Panc1 (cell line): ENCODE measurements around the gene RPRD1A. TPM values are rescaled to one million over a fixed set of nuclear protein-coding genes. Genes with fewer than 3 reads are reported as not detected.

Experiments
- ATAC-seq: fragments of 200-7000 bp; cut with Tn5 transposase; 2 replicates; pipeline ENCODE4 v1.9.1; 2020; ENCODE audit warnings: mild to moderate bottlenecking, moderate library complexity
- BruUV-seq: library from RNA; stranded (reverse); fragments of 400-500 nt; replicated peaks from 2 replicates; lab custom pipeline; 2021; lab: Mats Ljungman, UMichigan
- CTCF ChIA-PET: fragments of 300-600 bp; sonication (Branson Sonifier 250); formaldehyde crosslinking; loops from one replicate; lab custom pipeline; 2022; ENCODE audit warnings: antibody characterized with exemption; lab: Charles Lee
- POLR2A ChIA-PET: fragments of 300-600 bp; sonication (Branson Sonifier 250); formaldehyde crosslinking; loops from one replicate; lab custom pipeline; 2022; ENCODE audit warnings: antibody characterized with exemption; lab: Charles Lee
- DNase-seq: peaks from one replicate; pipeline ENCODE4 v3.0.0-alpha.2; 2010; ENCODE audit warnings: low read depth, low spot score
- H3K27ac ChIP-seq: 2 replicates; pipeline ENCODE4 v1.5.1; 2011; ENCODE audit warnings: mild to moderate bottlenecking, low read length, inconsistent platforms
- H3K27me3 ChIP-seq: fragments of 200-500 bp; sonication (Bioruptor generic); 2 replicates; pipeline ENCODE4 v1.6.0; 2014; ENCODE audit warnings: low read length, inconsistent platforms; ENCODE audit not compliant: control insufficient read depth, insufficient read depth
- H3K36me3 ChIP-seq: fragments of 200-500 bp; sonication (Bioruptor generic); 2 replicates; pipeline ENCODE4 v1.5.1; 2014; ENCODE audit warnings: inconsistent platforms, mild to moderate bottlenecking, low read length, moderate library complexity; ENCODE audit not compliant: control insufficient read depth, insufficient read depth
- H3K4me1 ChIP-seq: 2 replicates; pipeline ENCODE4 v1.5.1; 2011; ENCODE audit warnings: inconsistent platforms, mild to moderate bottlenecking, low read length, moderate library complexity; ENCODE audit not compliant: control insufficient read depth, insufficient read depth
- H3K4me3 ChIP-seq, 2 experiments: 2 replicates each; pipeline ENCODE4 v1.5.1; 2011 to 2012; ENCODE audit warnings: low read depth in 2 of 2, low read length in 2 of 2, mild to moderate bottlenecking in 2 of 2, inconsistent platforms in 1 of 2, moderate library complexity in 1 of 2
- H3K9me3 ChIP-seq: fragments of 200-500 bp; sonication (Bioruptor generic); 2 replicates; pipeline ENCODE4 v1.5.1; 2014; ENCODE audit warnings: low read depth, mild to moderate bottlenecking, inconsistent platforms, low read length, moderate library complexity; ENCODE audit not compliant: control insufficient read depth, insufficient read depth
- CTCF ChIP-seq: fragments of 450-650 bp; IDR thresholded peaks from 2 replicates; pipeline ENCODE4 v1.5.1; 2017; ENCODE audit warnings: mild to moderate bottlenecking
- POLR2AphosphoS5 ChIP-seq: IDR thresholded peaks from 2 replicates; pipeline ENCODE4 v1.6.1; 2012; ENCODE audit warnings: mild to moderate bottlenecking, low read depth, low read length, moderate library complexity
- REST ChIP-seq, 2 experiments: IDR thresholded peaks; 2 replicates each; pipeline ENCODE4 v1.6.1; 2011 to 2012; ENCODE audit warnings: low read depth in 2 of 2, control low read depth in 1 of 2, low read length in 1 of 2, mild to moderate bottlenecking in 1 of 2, moderate library complexity in 1 of 2; ENCODE audit not compliant: insufficient read depth in 1 of 2
- SIN3A ChIP-seq: IDR thresholded peaks from 2 replicates; pipeline ENCODE4 v1.6.1; 2012; ENCODE audit warnings: low read depth, mild to moderate bottlenecking, low read length, moderate library complexity, borderline replicate concordance; ENCODE audit not compliant: insufficient read depth
- TCF7L2 ChIP-seq: IDR thresholded peaks from 2 replicates; pipeline ENCODE4 v1.6.1; 2011; ENCODE audit warnings: mild to moderate bottlenecking, low read depth, low read length, inconsistent platforms
- in situ Hi-C: cut with HindIII; loops from 2 replicates; pipeline ENCODE4 v1.10.0; 2016; ENCODE audit warnings: low sequenced_read_pairs, low pct_unique_long_range_greater_than_20kb
- intact Hi-C: fragments of 100-400 bp; cut with micrococcal nuclease; formaldehyde crosslinking; loops from one replicate; pipeline ENCODE4 v1.10.0; 2022; ENCODE audit not compliant: unreplicated experiment
- total RNA-seq: library from RNA; stranded (reverse); gene quantifications from one replicate; pipeline ENCODE4 v1.2.1, GENCODE V29; 2021; ENCODE audit not compliant: unreplicated experiment

The RPRD1A gene
- total RNA-seq, 1 experiment from 2014 or later, result 44.0 TPM

- H3K36me3 ChIP-seq, result no peaks in the 10 kb centered on the region
- no peaks in the 10 kb centered on the region for H3K9me3 ChIP-seq
- BruUV-seq, result no TSS peak
- H3K4me3 ChIP-seq, result peak overlapping the region; percentile 55 to 78
- in situ Hi-C loops (no loop called here), intact Hi-C loops (no loop called here)
- H3K27me3 ChIP-seq, result no peaks in the 10 kb centered on the region
- DNase-seq (no peak), ATAC-seq (no peak)
- ChIA-PET POLR2A (no interaction called here), CTCF (no interaction called here)
- H3K4me1 ChIP-seq, result peaks cover 7% of the 10 kb centered on the region
- TF ChIP-seq SIN3A (no peak), CTCF (no peak), REST (IDR thresholded peaks at IDR 0.05; ENCODE audit: insufficient read depth in 1 of 2, low read depth in 2 of 2, low read length in 1 of 2) (no peak), TCF7L2 (no peak), POLR2AphosphoS5 (no peak)
- H3K27ac ChIP-seq, result peak overlapping the region; percentile 82
These were observed 118.3 kb downstream of the RPRD1A start for GRCh38 chr18:35949090-35949489.

GRCh38 chr18:35948080-35948479 is 119.3 kb downstream of the RPRD1A start:
- Histone ChIP-seq H3K4me3 (no peak overlapping the region; a peak in 1 of 4 replicates), H3K27me3 (no peaks in the 10 kb centered on the region), H3K27ac (peak overlapping the region; percentile 44), H3K4me1 (peaks cover 7% of the 10 kb centered on the region), H3K9me3 (no peaks in the 10 kb centered on the region), H3K36me3 (no peaks in the 10 kb centered on the region)
- in situ Hi-C loops (no loop called here), intact Hi-C loops (no loop called here)
- DNase-seq (no peak), ATAC-seq (no peak)
- POLR2A ChIA-PET, result no interaction called here
- BruUV-seq, result no TSS peak
- CTCF ChIA-PET, result no interaction called here
- TF ChIP-seq CTCF, result no peak
- TF ChIP-seq SIN3A, result no peak
- TF ChIP-seq TCF7L2, result no peak
- no peak for TF ChIP-seq REST (IDR thresholded peaks at IDR 0.05; ENCODE audit: insufficient read depth in 1 of 2, low read depth in 2 of 2, low read length in 1 of 2)
- TF ChIP-seq POLR2AphosphoS5, result no peak
